PC-9 (cell line): ENCODE data around the gene PHLDB2. TPM values are rescaled to one million over a fixed set of nuclear protein-coding genes. Genes with fewer than 3 reads are reported as not detected.

ENCODE experiments used
- BruUV-seq: library from RNA; stranded (reverse); fragments of 400-500 nt; replicated peaks from 2 replicates; lab custom pipeline; 2021; lab: Mats Ljungman, UMichigan
- CTCF ChIA-PET: fragments of 300-600 bp; sonication (Branson Sonifier 250); formaldehyde crosslinking; loops from one replicate; lab custom pipeline; 2022; ENCODE audit warnings: antibody characterized with exemption; lab: Charles Lee
- POLR2A ChIA-PET: fragments of 300-600 bp; sonication (Branson Sonifier 250); formaldehyde crosslinking; loops from one replicate; lab custom pipeline; 2022; ENCODE audit warnings: antibody characterized with exemption; ENCODE audit not compliant: unreplicated experiment; lab: Charles Lee
- DNase-seq, 2 experiments: peaks; one replicate each; pipeline versions ENCODE4 v3.0.0 to v3.0.0-alpha.2; 2015 to 2022; ENCODE audit warnings: mixed read lengths in 1 of 2
- H2AFZ ChIP-seq: fragments of 200-600 bp; sonication (generic); 2 replicates; pipeline ENCODE4 v1.8.1; 2017; ENCODE audit warnings: antibody characterized with exemption
- H3F3A ChIP-seq: fragments of 200-600 bp; sonication (generic); 2 replicates; pipeline ENCODE4 v1.8.1; 2017; ENCODE audit warnings: antibody characterized with exemption, mild to moderate bottlenecking, low read depth; ENCODE audit not compliant: insufficient read depth
- H3K27ac ChIP-seq: fragments of 200-600 bp; sonication (generic); 2 replicates; pipeline ENCODE4 v1.6.1; 2016; ENCODE audit warnings: mixed run types
- H3K27me3 ChIP-seq: fragments of 200-600 bp; sonication (generic); 2 replicates; pipeline ENCODE4 v1.6.1; 2016; ENCODE audit warnings: low read depth, mixed run types; ENCODE audit not compliant: insufficient read depth
- H3K36me3 ChIP-seq: fragments of 200-600 bp; sonication (generic); 2 replicates; pipeline ENCODE4 v1.6.1; 2016; ENCODE audit warnings: low read depth, mixed run types
- H3K4me1 ChIP-seq: fragments of 200-600 bp; sonication (generic); replicated peaks from 2 replicates; pipeline ENCODE4 v1.6.1; 2016; ENCODE audit warnings: mixed run types; ENCODE audit not compliant: insufficient read depth
- H3K4me2 ChIP-seq: fragments of 200-600 bp; sonication (generic); 2 replicates; pipeline ENCODE4 v1.6.1; 2017; ENCODE audit warnings: mixed run types
- H3K4me3 ChIP-seq: fragments of 200-600 bp; sonication (generic); 2 replicates; pipeline ENCODE4 v1.6.1; 2016; ENCODE audit warnings: mixed run types
- H3K79me2 ChIP-seq: fragments of 200-600 bp; sonication (generic); 2 replicates; pipeline ENCODE4 v1.6.1; 2017; ENCODE audit warnings: low read depth, mixed run types
- H3K9me2 ChIP-seq: fragments of 200-600 bp; sonication (generic); 2 replicates; pipeline ENCODE4 v1.8.1; 2017; ENCODE audit warnings: mild to moderate bottlenecking; ENCODE audit not compliant: insufficient read depth
- H3K9me3 ChIP-seq: fragments of 200-600 bp; sonication (generic); 2 replicates; pipeline ENCODE4 v1.8.1; 2016; ENCODE audit warnings: low read depth; ENCODE audit not compliant: insufficient read depth
- H4K20me1 ChIP-seq: fragments of 200-600 bp; sonication (generic); 2 replicates; pipeline ENCODE4 v1.8.1; 2017; ENCODE audit not compliant: insufficient read depth
- CTCF ChIP-seq: fragments of 200-600 bp; sonication (generic); conservative IDR thresholded peaks from 2 replicates; pipeline ENCODE4 v1.6.1; 2017; ENCODE audit warnings: mixed run types, antibody characterized with exemption, mild to moderate bottlenecking, moderate library complexity
- EZH2 ChIP-seq: fragments of 200-600 bp; sonication (generic); IDR thresholded peaks from 2 replicates; pipeline ENCODE4 v1.8.0; 2017; ENCODE audit warnings: antibody characterized with exemption, low read depth
- intact Hi-C: fragments of 100-400 bp; cut with micrococcal nuclease; formaldehyde crosslinking; loops from one replicate; pipeline ENCODE4 v1.10.0; 2022; ENCODE audit not compliant: unreplicated experiment
- total RNA-seq: library from RNA; stranded (reverse); gene quantifications from 2 replicates; pipeline ENCODE4 v1.2.3, GENCODE V29; 2021

The PHLDB2 gene
- total RNA-seq, 1 experiment from 2014 or later = 42.7 TPM

GRCh38 chr3:112007633-112008032, 148.6 kb downstream of the PHLDB2 start:
- Histone ChIP-seq H3K27ac (no peak overlapping the region), H3K9me3 (no peaks in the 10 kb centered on the region), H3F3A (no peaks in the 10 kb centered on the region), H3K36me3 (no peaks in the 10 kb centered on the region), H3K79me2 (no peaks in the 10 kb centered on the region), H3K4me2 (no peak overlapping the region), H3K27me3 (no peaks in the 10 kb centered on the region), H4K20me1 (no peaks in the 10 kb centered on the region), H3K9me2 (no peaks in the 10 kb centered on the region), H3K4me3 (no peak overlapping the region), H3K4me1 (peaks cover 6% of the 10 kb centered on the region; the same call in 1 of the 2 replicates), H2AFZ (no peak overlapping the region)
- CTCF ChIA-PET = interaction anchor here (1.1 to 1.2 kb wide), 2 partner anchors 15 to 292 kb away, joined by 3 to 4 read pairs; no protein-coding TSS in a partner anchor
- POLR2A ChIA-PET = no interaction called here
- DNase-seq = no peak
- no TSS peak for BruUV-seq
- TF ChIP-seq CTCF (no peak), EZH2 (no peak)
- intact Hi-C loops = no loop called here

GRCh38 chr3:112009670-112010069, 150.6 kb downstream of the PHLDB2 start:
- POLR2A ChIA-PET = no interaction called here
- H3F3A ChIP-seq = no peaks in the 10 kb centered on the region

GRCh38 chr3:112010636-112011035, 151.6 kb downstream of the PHLDB2 start:
- Histone ChIP-seq H3K4me3 (no peak overlapping the region), H3K36me3 (no peaks in the 10 kb centered on the region), H3K4me1 (no peaks in the 10 kb centered on the region), H3F3A (no peaks in the 10 kb centered on the region), H2AFZ (no peak overlapping the region), H3K79me2 (no peaks in the 10 kb centered on the region), H3K27me3 (no peaks in the 10 kb centered on the region), H3K9me2 (no peaks in the 10 kb centered on the region), H3K27ac (no peak overlapping the region), H3K4me2 (no peak overlapping the region), H3K9me3 (no peaks in the 10 kb centered on the region), H4K20me1 (no peaks in the 10 kb centered on the region)
- TF ChIP-seq CTCF = no peak
- TF ChIP-seq EZH2 = no peak
- no peak for DNase-seq
- ChIA-PET CTCF (no interaction called here), POLR2A (no interaction called here)
- no TSS peak for BruUV-seq
- intact Hi-C loops = loop anchor here (5.0 kb wide), 1 partner anchor 433 kb away; no protein-coding TSS in a partner anchor

More at GRCh38 chr3:112009670-112010069, 150.6 kb downstream of the PHLDB2 start:
- no peaks in the 10 kb centered on the region for H3K4me1 ChIP-seq
- intact Hi-C loops = loop anchor here (5.0 kb wide), 1 partner anchor 432 kb away; no protein-coding TSS in a partner anchor
- H3K4me3 ChIP-seq = no peak overlapping the region
- H3K4me2 ChIP-seq = no peak overlapping the region
- no peaks in the 10 kb centered on the region for H3K36me3 ChIP-seq
- CTCF ChIA-PET = no interaction called here
- no peaks in the 10 kb centered on the region for H3K9me2 ChIP-seq
- H2AFZ ChIP-seq = no peak overlapping the region
- H4K20me1 ChIP-seq = no peaks in the 10 kb centered on the region
- no peak for DNase-seq
- no peak overlapping the region for H3K27ac ChIP-seq
- no TSS peak for BruUV-seq
- no peaks in the 10 kb centered on the region for H3K27me3 ChIP-seq
- H3K9me3 ChIP-seq = no peaks in the 10 kb centered on the region
- TF ChIP-seq EZH2 (no peak), CTCF (no peak)
- no peaks in the 10 kb centered on the region for H3K79me2 ChIP-seq
